ENCODE data around the gene ADAMTS6. TPM values are rescaled to one million over a fixed set of nuclear protein-coding genes. Genes with fewer than 3 reads are reported as not detected.
"Not testable (repeated sequence)": the region's sequence is repeated elsewhere in the genome, so short reads cannot be mapped to it uniquely, and the experiment has no call there.

ADAMTS6 gene
- total RNA-seq, 3 donors from 2014 or later (not counting 1 experiment from before 2014, with no cell fraction given): 0.47 to 1.4 (median 1.1) TPM

GRCh38 chr5:65329266-65329665, 152.5 kb downstream of the ADAMTS6 start:
- no peaks in the 10 kb centered on the region for H3K36me3 ChIP-seq (ENCODE audit: control insufficient read depth, insufficient read depth, low read length)
- no peaks in the 10 kb centered on the region for H3K27me3 Mint-ChIP-seq (ENCODE audit: low read depth in 2 of 2)
- no peak overlapping the region for H3K4me3 ChIP-seq (ENCODE audit: low read length)
- DNase-seq: no peak
- no peak overlapping the region for H3K4me3 Mint-ChIP-seq
- WGBS (ENCODE audit: insufficient coverage): 82% methylated on average over 2 of the region's 2 CpGs
- H3K36me3 Mint-ChIP-seq: no peaks in the 10 kb centered on the region
- H3K27ac ChIP-seq (ENCODE audit: low read length): no peak overlapping the region
- intact Hi-C loops (cut with micrococcal nuclease): no loop called here
- no peak overlapping the region for H3K27ac Mint-ChIP-seq
- TF ChIP-seq, protein P1, sequence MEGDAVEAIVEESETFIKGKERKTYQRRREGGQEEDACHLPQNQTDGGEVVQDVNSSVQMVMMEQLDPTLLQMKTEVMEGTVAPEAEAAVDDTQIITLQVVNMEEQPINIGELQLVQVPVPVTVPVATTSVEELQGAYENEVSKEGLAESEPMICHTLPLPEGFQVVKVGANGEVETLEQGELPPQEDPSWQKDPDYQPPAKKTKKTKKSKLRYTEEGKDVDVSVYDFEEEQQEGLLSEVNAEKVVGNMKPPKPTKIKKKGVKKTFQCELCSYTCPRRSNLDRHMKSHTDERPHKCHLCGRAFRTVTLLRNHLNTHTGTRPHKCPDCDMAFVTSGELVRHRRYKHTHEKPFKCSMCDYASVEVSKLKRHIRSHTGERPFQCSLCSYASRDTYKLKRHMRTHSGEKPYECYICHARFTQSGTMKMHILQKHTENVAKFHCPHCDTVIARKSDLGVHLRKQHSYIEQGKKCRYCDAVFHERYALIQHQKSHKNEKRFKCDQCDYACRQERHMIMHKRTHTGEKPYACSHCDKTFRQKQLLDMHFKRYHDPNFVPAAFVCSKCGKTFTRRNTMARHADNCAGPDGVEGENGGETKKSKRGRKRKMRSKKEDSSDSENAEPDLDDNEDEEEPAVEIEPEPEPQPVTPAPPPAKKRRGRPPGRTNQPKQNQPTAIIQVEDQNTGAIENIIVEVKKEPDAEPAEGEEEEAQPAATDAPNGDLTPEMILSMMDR (IDR thresholded peaks at IDR 0.05): no peak
- H3K9me3 Mint-ChIP-seq: no peaks in the 10 kb centered on the region
- H3K9me3 ChIP-seq (ENCODE audit: control insufficient read depth, insufficient read depth, low read length): no peaks in the 10 kb centered on the region
- ATAC-seq: no peak
- H3K4me1 Mint-ChIP-seq: no peaks in the 10 kb centered on the region
- H3K4me1 ChIP-seq (ENCODE audit: control insufficient read depth, insufficient read depth, low read length): no peaks in the 10 kb centered on the region
- no peaks in the 10 kb centered on the region for H3K27me3 ChIP-seq (ENCODE audit: control insufficient read depth, insufficient read depth, low read length)

DNA sequence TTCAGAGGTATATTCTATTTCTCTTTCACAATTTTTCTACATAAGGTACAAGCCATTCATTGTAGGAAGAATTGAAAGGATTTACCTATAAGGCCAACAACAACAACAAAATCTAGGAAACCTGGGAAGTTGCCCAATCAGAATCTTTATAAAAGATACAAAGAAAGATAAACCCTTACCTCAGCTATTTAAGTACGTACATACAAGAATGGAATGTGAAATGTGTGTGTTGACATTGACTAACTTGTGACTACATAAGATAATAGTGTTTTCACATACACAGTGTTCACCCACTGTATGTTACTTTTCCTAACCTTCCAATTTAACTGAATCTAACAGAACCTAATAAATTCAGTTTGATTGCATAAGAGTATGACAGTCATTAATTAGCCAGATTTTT, 154.1 kb downstream of the ADAMTS6 start:
- Histone ChIP-seq H3K4me1 (ENCODE audit: control insufficient read depth, insufficient read depth, low read length) (no peaks in the 10 kb centered on the region), H3K27me3 (ENCODE audit: control insufficient read depth, insufficient read depth, low read length) (no peaks in the 10 kb centered on the region), H3K27ac (ENCODE audit: low read length) (no peak overlapping the region), H3K36me3 (ENCODE audit: control insufficient read depth, insufficient read depth, low read length) (no peaks in the 10 kb centered on the region), H3K9me3 (ENCODE audit: control insufficient read depth, insufficient read depth, low read length) (no peaks in the 10 kb centered on the region), H3K4me3 (ENCODE audit: low read length) (no peak overlapping the region)
- intact Hi-C loops (cut with micrococcal nuclease): no loop called here
- Mint-ChIP-seq H3K27ac (no peak overlapping the region), H3K36me3 (no peaks in the 10 kb centered on the region), H3K27me3 (ENCODE audit: low read depth in 2 of 2) (no peaks in the 10 kb centered on the region), H3K4me1 (no peaks in the 10 kb centered on the region), H3K4me3 (no peak overlapping the region), H3K9me3 (no peaks in the 10 kb centered on the region)
- no peak for DNase-seq
- TF ChIP-seq, protein P1 (IDR thresholded peaks at IDR 0.05): no peak
- no peak for ATAC-seq
- WGBS (ENCODE audit: insufficient coverage): no CpG with 5 or more reads among the region's 1 CpG

- ATAC-seq: no peak
- peaks cover 0 to 2% of the 10 kb centered on the region in 2 donors for H3K9me3 Mint-ChIP-seq
- Histone ChIP-seq H3K27me3 (ENCODE audit: control insufficient read depth, insufficient read depth, low read length) (no peaks in the 10 kb centered on the region), H3K9me3 (ENCODE audit: control insufficient read depth, insufficient read depth, low read length) (no peaks in the 10 kb centered on the region), H3K4me1 (ENCODE audit: control insufficient read depth, insufficient read depth, low read length) (no peaks in the 10 kb centered on the region), H3K27ac (ENCODE audit: low read length) (no peak overlapping the region), H3K36me3 (ENCODE audit: control insufficient read depth, insufficient read depth, low read length) (no peaks in the 10 kb centered on the region), H3K4me3 (ENCODE audit: low read length) (no peak overlapping the region)
- H3K36me3 Mint-ChIP-seq: no peaks in the 10 kb centered on the region
- intact Hi-C loops (cut with micrococcal nuclease): no loop called here
- DNase-seq: no peak
- WGBS (ENCODE audit: insufficient coverage): 86% methylated on average over 1 of the region's 1 CpG
- no peak overlapping the region for H3K4me3 Mint-ChIP-seq
- no peaks in the 10 kb centered on the region for H3K27me3 Mint-ChIP-seq (ENCODE audit: low read depth in 2 of 2)
- H3K4me1 Mint-ChIP-seq: no peaks in the 10 kb centered on the region
- H3K27ac Mint-ChIP-seq: no peak overlapping the region
- TF ChIP-seq, protein P1 (IDR thresholded peaks at IDR 0.05): no peak
These were observed 154.8 kb downstream of the ADAMTS6 start for GRCh38 chr5:65326922-65327321.

DNA sequence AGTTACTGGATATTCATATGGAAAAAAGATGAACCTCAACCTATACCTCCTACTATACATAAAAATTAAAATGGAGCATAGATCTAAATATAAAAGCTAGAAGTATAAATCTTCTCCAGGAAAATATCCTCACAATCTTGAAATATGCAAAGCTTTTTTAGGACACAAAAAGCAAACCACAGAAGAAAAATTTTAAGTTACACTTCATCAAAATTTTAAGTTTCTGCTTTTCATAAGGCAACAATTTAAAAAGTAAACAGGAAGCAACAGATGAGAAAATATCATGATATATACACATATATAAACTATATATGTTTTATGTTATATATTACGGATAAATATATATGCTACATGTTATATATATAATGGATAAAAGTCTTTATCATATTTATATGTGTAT, 157.5 kb downstream of the ADAMTS6 start:
- Histone ChIP-seq H3K36me3 (ENCODE audit: control insufficient read depth, insufficient read depth, low read length) (no peaks in the 10 kb centered on the region), H3K4me3 (ENCODE audit: low read length) (no peak overlapping the region), H3K27me3 (ENCODE audit: control insufficient read depth, insufficient read depth, low read length) (no peaks in the 10 kb centered on the region), H3K9me3 (ENCODE audit: control insufficient read depth, insufficient read depth, low read length) (no peaks in the 10 kb centered on the region), H3K27ac (ENCODE audit: low read length) (no peak overlapping the region), H3K4me1 (ENCODE audit: control insufficient read depth, insufficient read depth, low read length) (no peaks in the 10 kb centered on the region)
- peaks cover 0 to 6% of the 10 kb centered on the region in 2 donors for H3K9me3 Mint-ChIP-seq
- ATAC-seq (no peak), DNase-seq (no peak)
- TF ChIP-seq, protein P1 (IDR thresholded peaks at IDR 0.05): no peak
- no peaks in the 10 kb centered on the region for H3K27me3 Mint-ChIP-seq (ENCODE audit: low read depth in 2 of 2)
- WGBS (ENCODE audit: insufficient coverage): no CpG with 5 or more reads among the region's 1 CpG
- intact Hi-C loops (cut with micrococcal nuclease): no loop called here
- H3K36me3 Mint-ChIP-seq: no peaks in the 10 kb centered on the region
- H3K27ac Mint-ChIP-seq: no peak overlapping the region
- H3K4me3 Mint-ChIP-seq: no peak overlapping the region
- no peaks in the 10 kb centered on the region for H3K4me1 Mint-ChIP-seq

DNA sequence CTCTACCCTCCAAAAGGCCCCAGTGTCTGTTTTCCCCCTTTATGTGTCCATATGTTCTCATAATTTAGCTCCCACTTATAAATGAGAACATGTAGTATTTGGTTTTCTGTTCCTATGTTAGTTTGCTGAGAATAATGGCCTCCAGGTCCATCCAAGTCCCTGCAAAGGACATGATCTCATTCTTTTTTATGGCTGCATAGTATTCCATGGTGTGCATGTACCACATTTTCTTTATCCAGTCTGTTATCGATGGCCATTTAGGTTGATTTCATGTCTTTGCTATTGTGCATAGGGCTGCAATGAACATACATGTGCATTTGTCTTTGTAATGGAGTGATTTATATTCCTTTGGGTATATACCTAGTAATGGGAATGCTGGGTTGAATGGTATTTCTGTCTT, 161.0 kb downstream of the ADAMTS6 start:
- H3K27me3 Mint-ChIP-seq (ENCODE audit: low read depth in 2 of 2); H3K4me1 Mint-ChIP-seq; H3K4me1 ChIP-seq (ENCODE audit: control insufficient read depth, insufficient read depth, low read length); intact Hi-C loops (cut with micrococcal nuclease); H3K27ac ChIP-seq (ENCODE audit: low read length); ATAC-seq; H3K9me3 Mint-ChIP-seq; DNase-seq; H3K27me3 ChIP-seq (ENCODE audit: control insufficient read depth, insufficient read depth, low read length); H3K9me3 ChIP-seq (ENCODE audit: control insufficient read depth, insufficient read depth, low read length); H3K36me3 ChIP-seq (ENCODE audit: control insufficient read depth, insufficient read depth, low read length); H3K27ac Mint-ChIP-seq; H3K4me3 ChIP-seq (ENCODE audit: low read length); H3K36me3 Mint-ChIP-seq; H3K4me3 Mint-ChIP-seq: not testable (repeated sequence)
- 100% methylated on average over 1 of the region's 1 CpG for WGBS (ENCODE audit: insufficient coverage)
